Keratinocyte (primary cell): ENCODE data around the gene KLF8. TPM values are rescaled to one million over a fixed set of nuclear protein-coding genes. Genes with fewer than 3 reads are reported as not detected.

Experiments
- DNase-seq: peaks from one replicate; pipeline ENCODE4 v3.0.0-alpha.2; 2011; ENCODE audit warnings: low read depth, missing footprints, low spot score
- FAIRE-seq: peaks from 2 replicates; lab custom pipeline; 2011; peaks lifted over from hg19 to GRCh38; lab: Jason Lieb, UNC
- H2AFZ ChIP-seq: 2 replicates; pipeline ENCODE4 v1.6.0; 2012; ENCODE audit warnings: low read length, control low read depth, inconsistent platforms; ENCODE audit not compliant: control insufficient read depth
- H3K27ac ChIP-seq: 2 replicates; pipeline ENCODE4 v1.5.1; 2011; ENCODE audit warnings: low read length; ENCODE audit not compliant: control insufficient read depth, insufficient read depth
- H3K27me3 ChIP-seq: 3 replicates; pipeline ENCODE4 v1.6.0; 2011; ENCODE audit warnings: low read length; ENCODE audit not compliant: control insufficient read depth, insufficient read depth; ENCODE audit errors: extremely low read depth
- H3K36me3 ChIP-seq, 2 experiments: 2 replicates in 1 of 2; 3 replicates in 1 of 2; pipeline ENCODE4 v1.5.1; 2011; ENCODE audit warnings: low read length in 2 of 2, mild to moderate bottlenecking in 1 of 2; ENCODE audit not compliant: control insufficient read depth in 2 of 2, insufficient read depth in 2 of 2; ENCODE audit errors: extremely low read depth in 1 of 2
- H3K4me1 ChIP-seq: 3 replicates; pipeline ENCODE4 v1.5.1; 2011; ENCODE audit warnings: low read length; ENCODE audit not compliant: control insufficient read depth, insufficient read depth; ENCODE audit errors: extremely low read depth
- H3K4me2 ChIP-seq: 3 replicates; pipeline ENCODE4 v1.6.0; 2011; ENCODE audit warnings: low read depth, low read length; ENCODE audit not compliant: control insufficient read depth, insufficient read depth; ENCODE audit errors: extremely low read depth
- H3K4me3 ChIP-seq, 3 experiments: fragments of 200-600 bp in 1 of 3; sonication (generic) in 1 of 3; 2 replicates in 2 of 3; 3 replicates in 1 of 3; pipeline ENCODE4 v1.5.1; 2011 to 2016; ENCODE audit warnings: low read length in 3 of 3, mild to moderate bottlenecking in 3 of 3, control low read depth in 2 of 3, inconsistent platforms in 1 of 3, low read depth in 1 of 3, mixed read lengths in 1 of 3, mixed run types in 1 of 3, moderate library complexity in 1 of 3; ENCODE audit not compliant: control insufficient read depth in 2 of 3, insufficient read depth in 2 of 3; ENCODE audit errors: extremely low read depth in 1 of 3
- H3K79me2 ChIP-seq: 2 replicates; pipeline ENCODE4 v1.6.0; 2012; ENCODE audit warnings: low read length; ENCODE audit not compliant: control insufficient read depth, insufficient read depth
- H3K9ac ChIP-seq: 3 replicates; pipeline ENCODE4 v1.6.0; 2011; ENCODE audit warnings: low read length; ENCODE audit not compliant: control insufficient read depth, insufficient read depth; ENCODE audit errors: extremely low read depth
- H3K9me1 ChIP-seq: 3 replicates; pipeline ENCODE4 v1.6.0; 2011; ENCODE audit warnings: low read length; ENCODE audit not compliant: control insufficient read depth, insufficient read depth; ENCODE audit errors: extremely low read depth
- H3K9me3 ChIP-seq: 2 replicates; pipeline ENCODE4 v1.5.1; 2012; ENCODE audit warnings: low read depth, low read length; ENCODE audit not compliant: control insufficient read depth
- H4K20me1 ChIP-seq: 3 replicates; pipeline ENCODE4 v1.6.0; 2011; ENCODE audit warnings: low read length; ENCODE audit not compliant: control insufficient read depth, insufficient read depth; ENCODE audit errors: extremely low read depth
- EZH2 ChIP-seq: IDR thresholded peaks from one replicate; pipeline ENCODE4 v1.6.1; 2012; ENCODE audit warnings: inconsistent platforms, mild to moderate bottlenecking, low read length, moderate library complexity
- dilution Hi-C: fragments of 300-500 bp; cut with MboI; formaldehyde crosslinking; loops from one replicate; pipeline ENCODE4 v1.7.0; 2020; ENCODE audit warnings: low sequenced_read_pairs; ENCODE audit not compliant: extremely low pct_ligation_motif_present
- polyA plus RNA-seq, 5 experiments: library from polyadenylated mRNA; depleted of rRNA in 3 of 5; stranded (reverse) in 3 of 5; stranded (forward) in 1 of 5; unstranded in 1 of 5; fragments of >200 nt; gene quantifications; 1 replicate in 1 of 5; 2 replicates in 3 of 5; 3 replicates in 1 of 5; pipeline versions ENCODE4 v1.2.1 to v1.2.3, GENCODE V29; 2011 to 2012; ENCODE audit warnings: missing spikeins in 2 of 5, low read depth in 1 of 5, low replicate concordance in 1 of 5
- TF ChIP-seq, protein P1 (sequence below), 3 experiments: IDR thresholded peaks in 1 of 3; conservative IDR thresholded peaks in 1 of 3; optimal IDR thresholded peaks in 1 of 3; 2 replicates in 2 of 3; 3 replicates in 1 of 3; pipeline versions ENCODE3 to v1.5.1; 2011; ENCODE audit warnings: low read length in 3 of 3, mild to moderate bottlenecking in 3 of 3, moderate library complexity in 2 of 3, control low read depth in 1 of 3, inconsistent platforms in 1 of 3; ENCODE audit not compliant: insufficient read depth in 2 of 3; ENCODE audit errors: extremely low read depth in 1 of 3

The KLF8 gene
- polyA plus RNA-seq, 1 donor (not counting 4 experiments of a cell fraction or from before 2014, with no cell fraction given), result 17.0 TPM

DNA sequence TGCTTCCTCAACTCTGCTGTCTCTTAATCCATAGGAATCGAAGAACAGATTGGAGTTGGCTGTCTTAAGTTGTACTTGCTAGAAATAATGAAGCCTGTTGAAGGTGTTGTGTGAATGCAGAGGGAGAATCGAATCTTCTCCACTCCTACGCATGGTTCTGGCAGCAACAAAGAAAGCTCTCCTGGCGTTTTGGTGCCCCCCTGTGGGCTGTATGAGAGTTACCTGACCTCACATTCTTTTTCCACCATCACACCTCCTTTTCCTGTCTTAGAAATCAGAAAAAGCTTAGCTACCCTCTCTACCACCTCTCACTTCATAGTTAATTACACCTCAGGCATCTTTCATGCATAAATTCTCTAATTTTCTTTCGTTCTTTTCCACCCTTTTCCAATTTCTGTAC lies 16.3 kb downstream of the KLF8 start:
- Histone ChIP-seq H3K9ac (no peak overlapping the region), H3K9me3 (no peaks in the 10 kb centered on the region), H3K4me3 (no peak overlapping the region), H3K79me2 (no peaks in the 10 kb centered on the region), H3K4me1 (no peaks in the 10 kb centered on the region), H2AFZ (no peak overlapping the region), H3K36me3 (no peaks in the 10 kb centered on the region), H3K27ac (no peak overlapping the region), H4K20me1 (no peaks in the 10 kb centered on the region), H3K27me3 (no peaks in the 10 kb centered on the region), H3K9me1 (no peaks in the 10 kb centered on the region), H3K4me2 (no peak overlapping the region)
- TF ChIP-seq EZH2, result no peak
- TF ChIP-seq, protein P1, sequence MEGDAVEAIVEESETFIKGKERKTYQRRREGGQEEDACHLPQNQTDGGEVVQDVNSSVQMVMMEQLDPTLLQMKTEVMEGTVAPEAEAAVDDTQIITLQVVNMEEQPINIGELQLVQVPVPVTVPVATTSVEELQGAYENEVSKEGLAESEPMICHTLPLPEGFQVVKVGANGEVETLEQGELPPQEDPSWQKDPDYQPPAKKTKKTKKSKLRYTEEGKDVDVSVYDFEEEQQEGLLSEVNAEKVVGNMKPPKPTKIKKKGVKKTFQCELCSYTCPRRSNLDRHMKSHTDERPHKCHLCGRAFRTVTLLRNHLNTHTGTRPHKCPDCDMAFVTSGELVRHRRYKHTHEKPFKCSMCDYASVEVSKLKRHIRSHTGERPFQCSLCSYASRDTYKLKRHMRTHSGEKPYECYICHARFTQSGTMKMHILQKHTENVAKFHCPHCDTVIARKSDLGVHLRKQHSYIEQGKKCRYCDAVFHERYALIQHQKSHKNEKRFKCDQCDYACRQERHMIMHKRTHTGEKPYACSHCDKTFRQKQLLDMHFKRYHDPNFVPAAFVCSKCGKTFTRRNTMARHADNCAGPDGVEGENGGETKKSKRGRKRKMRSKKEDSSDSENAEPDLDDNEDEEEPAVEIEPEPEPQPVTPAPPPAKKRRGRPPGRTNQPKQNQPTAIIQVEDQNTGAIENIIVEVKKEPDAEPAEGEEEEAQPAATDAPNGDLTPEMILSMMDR (optimal IDR thresholded peaks at IDR 0.05 in 1 of 3, IDR thresholded peaks at IDR 0.05 in 1 of 3, conservative IDR thresholded peaks at IDR 0.05 in 1 of 3; ENCODE audit: extremely low read depth in 1 of 3, insufficient read depth in 2 of 3, low read length in 3 of 3), result peak; percentile 61 to 78 (median 65)
- DNase-seq (no peak), FAIRE-seq (peak; percentile 39)
- dilution Hi-C loops, result no loop called here

DNA sequence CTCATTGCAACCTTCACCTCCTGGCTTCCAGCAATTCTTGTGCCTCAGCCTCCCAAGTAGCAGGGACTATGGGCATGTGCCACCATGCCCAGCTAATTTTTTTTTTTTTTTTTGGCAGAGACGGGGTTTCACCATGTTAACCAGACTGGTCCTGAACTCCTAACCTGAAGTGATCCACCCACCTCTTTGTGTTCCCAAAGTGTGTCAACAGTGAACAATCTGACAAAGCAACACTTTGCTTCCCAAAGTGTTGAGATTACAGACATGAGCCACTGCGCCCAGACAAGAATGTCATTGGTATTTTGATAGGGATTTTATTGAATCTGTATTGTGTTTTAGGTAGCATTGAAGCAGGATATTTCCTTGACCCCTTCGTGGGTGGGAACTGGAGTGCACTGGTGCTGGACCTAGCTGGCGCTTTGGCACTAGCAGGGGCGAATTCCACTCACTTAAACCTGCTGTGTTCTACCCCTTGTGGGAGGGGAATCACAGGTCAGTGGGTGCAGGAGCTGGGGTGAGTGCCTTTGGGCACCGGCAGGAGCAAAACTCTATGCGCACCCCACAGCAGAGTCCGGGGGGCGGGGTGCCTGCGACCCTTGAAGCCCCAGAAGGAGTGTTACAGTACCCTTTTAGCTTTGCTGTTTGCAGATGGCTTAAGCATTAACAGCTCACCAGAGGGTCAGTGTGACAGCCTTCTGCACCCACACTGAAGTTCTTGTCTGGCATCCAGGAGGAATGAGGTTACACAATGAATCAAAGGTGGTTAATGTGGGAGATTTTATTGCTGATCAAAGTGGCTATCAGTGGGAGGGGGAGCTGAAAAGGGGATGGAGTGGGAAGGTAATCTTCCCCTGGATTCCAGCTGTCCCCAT lies 21.9 kb downstream of the KLF8 start:
- Histone ChIP-seq H3K9ac (no peak overlapping the region), H4K20me1 (no peaks in the 10 kb centered on the region), H3K79me2 (no peaks in the 10 kb centered on the region), H3K27ac (no peak overlapping the region), H3K36me3 (no peaks in the 10 kb centered on the region), H2AFZ (no peak overlapping the region), H3K4me3 (no peak overlapping the region), H3K4me1 (no peaks in the 10 kb centered on the region), H3K9me1 (no peaks in the 10 kb centered on the region), H3K4me2 (no peak overlapping the region), H3K27me3 (no peaks in the 10 kb centered on the region), H3K9me3 (no peaks in the 10 kb centered on the region)
- DNase-seq, result no peak
- FAIRE-seq, result no peak
- no peak for TF ChIP-seq EZH2
- TF ChIP-seq, protein P1 (optimal IDR thresholded peaks at IDR 0.05 in 1 of 3, IDR thresholded peaks at IDR 0.05 in 1 of 3, conservative IDR thresholded peaks at IDR 0.05 in 1 of 3; ENCODE audit: extremely low read depth in 1 of 3, insufficient read depth in 2 of 3, low read length in 3 of 3), result no peak
- dilution Hi-C loops, result no loop called here
